ENCODE results near the gene TP63.
"Not testable (repeated sequence)": the region's sequence is repeated elsewhere in the genome, so short reads cannot be mapped to it uniquely, and the experiment has no call there.

TP63 gene

GRCh38 chr3:189728915-189729314 is 97.7 kb downstream of the TP63 start:
- no peak for DNase-seq

DNA sequence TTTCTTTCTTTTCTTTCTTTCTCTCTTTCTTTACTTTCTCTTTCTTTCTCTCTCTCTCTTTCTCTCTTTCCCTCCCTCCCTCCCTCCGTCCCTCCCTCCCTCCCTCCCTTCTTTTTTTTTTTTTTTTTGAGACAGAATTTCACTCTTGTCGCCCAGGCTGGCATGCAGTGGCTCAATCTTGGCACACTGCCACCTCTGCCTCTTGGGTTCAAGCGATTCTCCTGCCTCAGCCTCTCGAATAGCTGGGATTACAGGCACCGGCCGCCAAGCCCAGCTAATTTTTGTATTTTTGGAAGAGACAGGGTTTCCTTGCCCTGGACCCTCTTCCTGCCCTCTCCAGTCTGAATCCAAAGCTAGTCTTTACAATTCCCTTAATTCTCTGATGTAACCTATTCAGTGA is 102.9 kb downstream of the TP63 start:
- no peak for DNase-seq

GRCh38 chr3:189735913-189736312 is 104.7 kb downstream of the TP63 start:
- no peak for DNase-seq

GRCh38 chr3:189737071-189737470 is 105.9 kb downstream of the TP63 start:
- no peak for DNase-seq

DNA sequence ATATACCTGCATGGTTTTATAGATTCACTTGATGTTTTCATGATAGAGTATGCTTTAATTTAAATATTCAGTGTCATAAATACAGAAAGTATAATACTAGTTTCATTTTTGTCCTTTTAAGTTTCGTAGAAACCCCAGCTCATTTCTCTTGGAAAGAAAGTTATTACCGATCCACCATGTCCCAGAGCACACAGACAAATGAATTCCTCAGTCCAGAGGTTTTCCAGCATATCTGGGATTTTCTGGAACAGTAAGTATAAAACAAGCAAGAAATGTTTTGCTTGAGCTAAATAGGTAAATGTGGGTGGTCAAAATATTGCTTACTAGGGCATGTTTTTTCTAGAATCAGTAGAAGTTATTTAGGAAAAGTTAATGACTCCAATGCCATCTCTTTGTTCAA is 106.4 kb downstream of the TP63 start:
- no peak for DNase-seq

DNA sequence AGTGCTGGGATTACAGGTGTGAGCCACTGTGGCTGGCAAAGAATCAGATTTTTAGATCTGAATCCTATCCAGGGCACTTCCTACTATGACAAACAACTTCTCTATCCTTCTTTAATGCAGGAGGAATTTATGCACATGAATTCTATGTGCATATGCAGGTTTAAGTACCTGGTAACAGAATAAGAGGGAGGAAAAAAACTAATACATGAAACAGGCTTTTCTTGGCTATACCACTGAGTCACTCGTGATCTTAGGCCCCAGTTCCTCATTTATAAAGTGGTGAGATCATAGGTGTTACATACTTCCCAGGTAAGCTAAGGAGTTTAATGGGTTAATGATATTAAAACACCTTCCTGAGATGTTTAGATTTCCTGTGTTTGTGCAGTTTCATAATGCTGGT is 108.2 kb downstream of the TP63 start:
- no peak for DNase-seq

- no peak for DNase-seq
These were observed 109.0 kb downstream of the TP63 start for GRCh38 chr3:189740156-189740555.

DNA sequence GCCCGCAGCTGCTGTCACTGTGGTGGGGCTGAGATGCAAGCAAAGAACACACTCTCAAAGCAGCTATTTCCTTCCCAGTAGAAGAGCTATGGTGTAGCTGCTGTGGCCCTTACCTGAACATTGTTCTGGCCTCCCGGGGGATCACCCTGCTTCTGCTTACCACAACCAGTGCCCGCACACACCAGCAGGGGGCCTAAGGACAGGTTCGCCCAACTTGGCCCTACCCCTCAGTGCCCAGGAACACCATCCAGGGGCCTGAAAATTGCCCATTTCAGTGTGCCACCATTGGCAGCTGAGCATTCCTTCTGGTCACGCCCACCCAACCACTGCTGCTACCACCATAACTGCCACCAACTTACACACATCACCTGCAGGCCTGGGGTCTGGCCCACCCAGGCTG is 113.0 kb downstream of the TP63 start:
- DNase-seq, result peak in 1 of 2 donors; percentile 5

DNA sequence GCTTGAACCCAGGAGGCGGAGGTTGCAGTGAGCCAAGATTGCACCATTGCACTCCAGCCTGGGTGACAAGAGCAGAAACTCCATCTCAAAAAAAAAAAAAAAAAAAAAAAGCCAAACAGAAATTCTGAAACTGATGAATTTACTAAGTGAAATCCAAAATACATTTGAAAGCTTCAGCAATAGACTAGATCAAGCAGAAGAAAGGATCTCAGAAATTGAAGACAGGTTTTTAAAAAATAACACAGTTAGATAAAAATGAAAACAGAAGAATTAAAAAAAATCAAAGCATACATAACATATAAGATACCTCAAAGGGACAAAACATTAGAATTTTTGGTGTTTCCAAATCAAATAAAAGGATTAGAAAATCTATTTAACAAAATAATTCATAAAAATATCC is 114.4 kb downstream of the TP63 start:
- no peak for DNase-seq

- DNase-seq, result no peak
These were observed 116.9 kb downstream of the TP63 start for GRCh38 chr3:189748046-189748445.

- DNase-seq, result not testable (repeated sequence)
These were observed 119.8 kb downstream of the TP63 start for GRCh38 chr3:189750972-189751371.

- DNase-seq, result no peak
These were observed 123.2 kb downstream of the TP63 start for GRCh38 chr3:189754356-189754755.

DNA sequence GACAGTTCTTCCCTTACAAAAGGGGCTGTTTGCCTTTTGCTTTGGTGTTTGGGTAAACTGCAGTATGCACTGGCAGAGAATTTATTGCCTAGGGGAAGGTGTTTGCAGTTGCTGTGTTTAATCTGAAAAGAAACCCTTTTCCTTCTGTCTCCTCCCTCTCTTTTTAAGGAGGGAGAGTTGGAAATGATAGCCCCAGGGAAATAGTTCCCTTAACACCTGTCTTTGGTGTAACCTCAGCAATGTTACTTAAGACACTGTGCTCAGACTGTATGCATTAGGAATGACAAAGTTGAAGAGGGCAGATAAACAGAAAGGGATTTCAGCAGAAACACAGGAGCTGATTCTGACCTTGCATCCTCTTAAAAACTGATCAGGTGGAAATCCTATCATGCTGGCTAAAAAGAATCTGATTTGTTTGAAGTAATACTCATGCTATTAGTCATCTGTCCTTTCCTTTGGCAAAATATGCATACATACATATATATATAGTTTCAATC is 125.4 kb downstream of the TP63 start:
- DNase-seq, result no peak

- no peak for DNase-seq
These were observed 127.0 kb downstream of the TP63 start for GRCh38 chr3:189758186-189758585.

- DNase-seq, result no peak
These were observed 135.2 kb downstream of the TP63 start for GRCh38 chr3:189766416-189766815.

DNA sequence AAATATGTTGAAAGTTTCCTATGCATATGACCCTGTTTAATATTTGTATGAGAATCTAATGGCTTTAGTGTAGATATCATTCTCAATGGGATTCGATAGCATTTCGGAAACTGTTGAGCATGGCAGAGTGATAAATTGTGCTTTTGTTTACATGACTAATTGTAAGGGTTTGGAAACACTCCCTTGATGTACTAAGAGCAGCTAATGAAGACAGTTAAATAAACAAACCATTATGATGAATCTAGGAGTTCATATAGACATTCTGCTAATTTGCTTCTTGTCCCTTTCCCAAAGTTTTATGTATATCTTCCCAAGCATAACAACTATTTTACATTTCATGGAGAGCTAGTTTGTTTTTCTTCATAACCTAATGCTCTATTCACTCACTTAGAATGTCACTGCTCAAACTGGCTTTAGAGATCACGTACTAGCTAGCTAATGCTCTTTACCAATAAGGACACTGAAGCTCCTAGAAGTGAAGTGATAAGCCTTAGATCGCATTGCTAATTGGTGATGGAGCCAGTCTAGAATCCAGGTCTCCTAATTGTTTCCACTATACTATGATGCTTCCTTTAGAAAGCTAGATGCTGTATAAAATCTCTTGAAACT is 140.8 kb downstream of the TP63 start:
- no peak for DNase-seq

GRCh38 chr3:189772584-189772983 is 141.4 kb downstream of the TP63 start:
- DNase-seq, result no peak

GRCh38 chr3:189773056-189773455 is 141.9 kb downstream of the TP63 start:
- no peak for DNase-seq

- DNase-seq, result no peak
These were observed 145.1 kb downstream of the TP63 start for GRCh38 chr3:189776149-189776824.

DNA sequence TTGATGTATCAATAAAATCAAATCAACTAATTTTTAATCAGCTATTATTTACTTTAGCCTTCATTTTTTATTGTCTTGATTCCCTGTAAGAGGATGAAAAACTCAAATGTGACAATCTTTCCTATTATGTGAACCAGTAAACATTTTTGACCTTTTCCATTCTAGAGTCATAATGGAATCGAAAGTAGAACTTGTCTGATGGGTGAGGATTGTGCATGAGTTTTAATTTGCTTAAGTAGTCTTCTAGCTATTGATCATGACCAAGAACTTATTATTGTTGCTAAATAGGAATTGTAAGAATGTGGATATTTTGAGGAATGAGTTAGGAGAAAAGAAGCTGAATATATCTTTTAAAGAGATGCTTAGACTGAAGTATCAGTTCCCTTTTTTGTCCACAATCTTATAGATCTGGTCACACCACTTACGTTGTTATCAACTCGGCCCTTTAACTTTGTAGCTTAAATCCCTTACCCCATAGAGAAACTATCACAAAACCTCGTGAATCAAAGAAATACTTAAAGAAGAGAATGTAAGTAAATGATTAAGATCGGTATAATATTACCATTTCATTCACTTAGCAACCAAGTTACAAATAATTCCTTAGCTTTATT is 147.3 kb downstream of the TP63 start:
- no peak for DNase-seq

DNA sequence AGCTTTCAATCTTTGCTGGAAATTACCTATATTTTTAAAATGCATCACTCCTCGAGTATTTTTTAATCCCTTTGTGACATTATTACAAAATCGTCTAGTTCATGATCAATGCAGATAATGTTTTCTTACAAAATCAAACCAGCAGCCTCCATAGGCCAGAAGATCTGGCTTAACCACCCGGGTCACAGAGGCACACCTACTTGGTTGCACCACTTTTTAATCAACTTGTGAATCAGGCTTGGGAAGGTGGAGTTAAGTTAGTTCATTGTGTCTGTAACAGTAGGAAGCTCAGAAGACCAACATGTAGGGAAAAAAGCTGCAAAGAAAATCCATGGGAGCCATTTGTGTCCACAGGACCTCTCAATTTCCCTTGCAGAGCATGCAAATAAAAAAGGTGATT is 148.0 kb downstream of the TP63 start:
- no peak for DNase-seq

- no peak for DNase-seq
These were observed 149.5 kb downstream of the TP63 start for GRCh38 chr3:189780546-189781270.

- DNase-seq, result no peak
These were observed 150.2 kb downstream of the TP63 start for GRCh38 chr3:189781415-189781814.

All from stimulated activated CD4-positive, alpha-beta T cell treated with anti-CD3 and anti-CD28 coated beads, Interleukin-2, amount 100 ng/mL, for 24 hours (primary cell).